GM10847 (cell line): ENCODE measurements around the gene PADI2.

Source experiments
- POLR2A ChIP-seq: IDR thresholded peaks from 2 replicates; pipeline ENCODE4 v1.6.1; 2011; ENCODE audit not compliant: insufficient read length; ENCODE audit errors: extremely low read depth

The PADI2 gene

GRCh38 chr1:17122521-17123164, 3.4 kb upstream of the PADI2 start:
- no peak for TF ChIP-seq POLR2A

DNA sequence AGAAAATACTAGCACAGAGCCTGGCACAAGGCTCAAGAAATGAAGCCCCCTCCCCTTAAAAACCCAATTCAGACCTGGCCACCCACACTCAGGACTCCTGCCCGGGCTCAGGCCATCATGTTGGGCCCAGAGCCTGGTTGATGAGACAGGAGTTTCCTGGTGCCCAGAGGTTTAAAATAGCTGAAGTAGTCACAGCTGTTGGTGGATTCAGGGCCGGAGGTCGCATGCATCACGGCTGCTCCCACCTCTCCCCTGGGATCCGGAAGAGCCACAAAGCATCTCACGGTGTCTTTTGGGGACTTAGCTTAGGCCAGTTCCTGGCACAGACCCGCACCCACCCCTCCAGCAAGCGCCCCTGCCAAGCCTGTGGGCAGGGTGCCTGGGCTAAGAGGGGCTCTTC, 2.6 kb upstream of the PADI2 start:
- no peak for TF ChIP-seq POLR2A

DNA sequence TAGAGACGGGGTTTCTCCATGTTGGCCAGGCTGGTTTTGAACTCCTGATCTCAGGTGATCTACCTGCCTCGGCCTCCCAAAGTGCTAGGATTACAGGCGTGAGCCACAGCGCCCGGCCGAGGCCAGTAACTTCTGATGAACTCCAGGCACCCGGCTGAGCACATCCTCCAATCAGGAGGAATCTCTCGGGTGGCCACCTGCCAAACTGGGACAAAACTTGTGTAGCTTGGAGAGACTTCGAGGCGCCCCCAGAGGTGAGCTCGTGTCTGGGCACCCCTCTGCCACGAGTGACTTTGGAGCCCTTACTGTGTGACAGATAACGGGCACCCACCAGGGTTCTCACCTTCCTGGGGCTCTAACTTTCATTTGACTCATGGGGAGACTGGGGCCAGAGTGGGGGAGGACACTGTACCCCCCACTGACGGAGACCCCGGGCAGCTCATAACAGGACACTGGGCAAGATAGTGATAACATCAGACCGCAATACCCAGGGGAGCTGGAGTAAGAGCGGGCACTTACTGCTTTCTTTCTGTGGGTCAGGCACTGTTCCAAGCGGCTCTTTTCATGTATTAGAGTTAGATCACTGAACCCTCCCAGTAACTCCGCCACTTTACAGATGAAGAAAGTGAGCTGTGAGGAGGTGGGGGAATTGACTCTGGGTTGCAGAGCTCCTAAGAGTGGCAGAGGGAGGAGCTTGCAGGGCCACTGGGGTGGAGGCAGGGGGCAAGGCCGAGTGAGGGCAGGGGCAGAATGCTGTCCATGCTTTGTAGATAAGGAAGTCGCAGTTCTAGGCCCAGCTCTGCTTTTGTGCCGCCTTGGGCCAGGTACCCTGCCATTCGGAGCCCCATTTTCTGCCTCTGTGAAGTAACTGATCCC, 1.9 kb upstream of the PADI2 start:
- no peak for TF ChIP-seq POLR2A

DNA sequence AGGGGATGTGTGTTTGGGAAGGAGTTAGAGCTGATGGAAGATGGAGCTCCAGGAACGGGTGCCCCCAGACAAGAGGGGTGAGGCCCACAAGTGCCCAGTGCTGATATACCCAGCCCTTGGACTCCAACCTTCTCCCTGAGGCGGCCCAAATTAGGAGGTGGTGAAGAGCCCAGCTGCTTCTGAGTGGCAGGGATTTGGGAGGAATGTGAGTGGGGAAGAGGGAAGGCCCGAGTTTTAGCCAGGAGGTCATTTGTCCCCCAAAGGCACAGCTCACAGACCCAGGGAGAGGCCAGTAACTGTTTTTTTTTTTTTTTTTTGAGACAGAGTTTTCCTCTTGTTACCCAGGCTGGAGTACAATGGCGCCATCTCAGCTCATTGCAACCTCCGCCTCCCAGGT, 1.2 kb upstream of the PADI2 start:
- TF ChIP-seq POLR2A, result no peak

- no peak for TF ChIP-seq POLR2A
Observed at GRCh38 chr1:17119773-17120480, 676 bp upstream of the PADI2 start.

- TF ChIP-seq POLR2A, result no peak
Observed at GRCh38 chr1:17118706-17119075, 560 bp downstream of the PADI2 start.

DNA sequence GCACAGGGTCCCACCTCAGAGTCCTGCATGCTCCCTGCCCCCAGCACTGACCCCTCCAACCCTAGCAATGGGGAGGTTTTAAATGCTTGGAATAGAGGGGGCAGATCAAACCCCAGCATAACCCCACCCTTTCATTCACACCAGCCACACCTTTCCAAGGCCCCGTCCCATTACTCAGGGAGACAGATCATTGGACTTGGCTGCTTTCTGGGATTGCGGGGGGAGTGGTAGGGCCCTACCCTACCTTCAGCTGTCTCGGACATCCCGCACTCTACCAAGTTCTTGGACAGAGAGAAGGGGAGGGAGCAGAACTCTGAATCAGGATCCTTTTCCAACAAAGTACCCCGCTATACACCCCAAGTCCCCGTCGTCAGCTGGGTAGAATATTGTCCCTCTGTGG, 983 bp downstream of the PADI2 start:
- no peak for TF ChIP-seq POLR2A

DNA sequence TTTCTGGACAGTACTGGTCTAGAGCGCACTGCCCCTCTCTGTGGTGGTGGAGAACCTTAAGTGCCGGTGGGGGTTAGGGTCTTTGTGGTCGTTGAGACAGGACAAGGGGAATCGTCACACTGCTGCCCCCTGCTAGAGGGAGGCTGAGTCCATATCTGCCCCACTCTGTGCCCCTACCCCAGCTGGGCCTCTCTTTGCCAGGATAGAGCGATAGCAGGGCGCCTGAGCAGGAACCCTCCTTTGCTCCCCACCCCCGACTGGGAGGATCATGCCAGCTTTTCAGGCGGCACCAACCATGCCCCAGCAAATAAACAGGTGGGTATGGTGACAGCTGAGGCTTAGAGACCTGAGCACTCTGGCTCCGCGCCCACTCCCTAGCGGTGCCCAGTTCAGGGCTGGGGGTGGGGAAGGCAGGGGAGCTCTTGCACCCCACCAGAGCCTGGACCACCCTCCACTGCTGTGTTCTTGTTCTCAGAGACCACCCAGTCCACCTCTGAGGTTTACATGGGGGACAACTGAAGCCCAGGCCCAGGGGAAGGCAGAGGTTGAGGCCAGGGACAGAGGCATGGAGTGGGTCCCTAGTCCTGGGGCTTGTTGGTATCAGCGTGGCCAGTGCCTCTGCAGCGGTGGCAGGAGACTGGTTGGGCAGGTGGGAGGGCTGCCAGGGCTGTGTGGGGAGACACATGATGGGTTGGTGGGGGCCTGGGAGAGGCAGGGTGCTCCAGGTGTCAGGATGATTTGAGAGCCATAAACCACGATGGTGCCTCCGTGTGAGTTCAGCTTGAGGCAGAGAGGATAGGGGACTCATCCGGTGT, 1.6 kb downstream of the PADI2 start:
- TF ChIP-seq POLR2A, result no peak

DNA sequence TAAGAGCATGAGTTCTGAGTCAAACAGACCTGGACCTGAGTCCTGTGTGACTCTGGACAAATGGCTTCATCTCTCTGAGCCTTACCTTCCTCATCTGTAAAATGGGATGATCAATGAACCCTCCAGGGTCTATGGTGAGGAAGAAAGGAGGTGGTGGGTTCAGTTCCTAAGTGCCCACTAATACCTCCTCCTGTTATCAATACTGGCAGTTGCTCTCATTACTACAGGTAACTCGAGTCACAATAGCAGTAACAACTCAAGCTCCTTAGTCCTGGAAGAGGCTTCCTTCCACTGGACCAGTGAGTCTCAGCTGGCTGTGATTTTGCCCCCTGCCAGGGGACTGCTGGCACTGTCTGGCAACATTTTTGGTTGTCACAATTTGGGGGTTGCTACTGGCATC, 2.6 kb downstream of the PADI2 start:
- TF ChIP-seq POLR2A, result no peak

- no peak for TF ChIP-seq POLR2A
Observed at GRCh38 chr1:17113963-17114362, 5.3 kb downstream of the PADI2 start.

DNA sequence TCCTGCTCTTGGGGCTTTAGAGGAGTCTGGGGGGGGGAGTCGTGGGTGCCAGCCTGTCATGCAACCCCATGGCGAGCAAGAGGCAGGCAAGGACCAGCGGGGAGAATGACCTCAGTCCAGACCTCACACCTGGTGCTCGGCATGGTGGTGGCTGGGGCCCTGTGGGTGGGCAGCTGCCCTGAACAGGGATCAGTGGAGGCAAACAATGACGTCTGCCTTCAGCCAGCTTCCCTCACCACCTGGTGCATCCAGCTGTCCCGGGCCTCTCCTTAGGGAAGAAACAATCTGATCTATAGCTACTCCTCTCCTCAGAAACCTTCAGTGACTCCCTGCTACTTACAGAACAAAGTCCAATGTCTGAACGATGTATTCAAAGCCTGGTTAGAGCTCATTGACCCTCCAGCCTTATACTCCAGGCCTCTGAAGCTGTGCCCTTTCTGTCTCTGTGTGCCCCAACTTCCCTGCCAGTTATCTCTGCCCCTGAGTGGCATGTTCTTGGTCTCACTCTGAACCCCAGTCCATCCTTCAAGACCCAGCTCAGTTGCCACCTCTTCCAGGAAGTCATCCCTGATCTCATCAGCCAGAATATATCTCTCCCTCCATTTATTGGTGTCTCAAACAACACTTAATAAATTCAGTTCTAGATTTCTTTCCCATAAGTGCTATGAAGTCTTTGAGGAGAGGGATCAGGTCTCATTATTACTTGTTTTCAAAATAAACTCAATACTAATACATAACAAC, 6.6 kb downstream of the PADI2 start:
- no peak for TF ChIP-seq POLR2A

- TF ChIP-seq POLR2A, result no peak
Observed at GRCh38 chr1:17112076-17112475, 7.2 kb downstream of the PADI2 start.

DNA sequence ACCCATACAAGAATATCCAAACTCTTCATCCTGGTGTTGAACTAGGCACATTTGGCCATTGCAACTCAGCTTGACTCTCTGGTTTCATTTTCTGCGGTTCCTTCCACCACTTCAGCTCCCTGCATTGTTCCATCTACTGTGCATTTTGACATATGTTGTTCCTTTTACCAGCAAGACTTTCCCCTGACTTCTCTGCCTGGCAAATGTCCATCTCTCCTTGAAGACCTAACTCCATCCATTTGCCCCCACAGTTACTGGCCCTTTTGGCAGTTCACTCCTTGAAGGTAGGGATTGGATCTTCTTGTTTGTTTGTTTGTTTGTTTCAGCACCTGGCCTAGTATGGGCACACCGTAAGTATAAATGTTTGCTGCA, 8.7 kb downstream of the PADI2 start:
- TF ChIP-seq POLR2A, result no peak

GRCh38 chr1:17109892-17110554, 9.2 kb downstream of the PADI2 start:
- TF ChIP-seq POLR2A, result no peak

DNA sequence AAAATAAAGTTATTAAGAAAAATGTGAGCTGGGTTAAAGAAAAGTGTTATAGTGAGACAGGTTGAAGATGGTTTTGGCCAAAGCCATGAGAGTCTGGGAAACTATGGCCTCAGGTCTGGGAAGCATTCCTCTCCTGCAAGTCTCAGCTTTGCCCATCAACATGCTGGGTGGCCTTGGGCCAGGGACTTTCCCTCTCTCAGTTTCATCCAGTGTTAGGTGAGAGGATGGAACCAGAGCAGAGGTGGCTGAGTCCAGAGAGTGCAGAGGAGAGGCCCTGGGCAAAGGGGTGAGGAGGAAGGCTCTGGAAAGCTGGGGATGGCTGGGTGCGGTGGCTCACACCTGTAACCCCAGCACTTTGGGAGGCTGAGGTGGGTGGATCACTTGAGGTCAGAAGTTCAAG, 10.5 kb downstream of the PADI2 start:
- TF ChIP-seq POLR2A, result no peak

- TF ChIP-seq POLR2A, result no peak
Observed at GRCh38 chr1:17108360-17108759, 10.9 kb downstream of the PADI2 start.
